T-helper 2 cell treated with Interferon-gamma antibody and Interleukin-4, amounts not matched to agents 100 ng/mL and 5 ng/mL, for 36 hours (primary cell): ENCODE data around the gene SPTBN5. TPM values are rescaled to one million over a fixed set of nuclear protein-coding genes. Genes with fewer than 3 reads are reported as not detected.
"Not testable (repeated sequence)": the region's sequence is repeated elsewhere in the genome, so short reads cannot be mapped to it uniquely, and the experiment has no call there.

Experiments
- intact Hi-C: fragments of 100-400 bp; cut with micrococcal nuclease; formaldehyde crosslinking; loops from one replicate; pipeline ENCODE4 v1.15.1; 2023
- total RNA-seq: library from RNA; stranded (reverse); gene quantifications from 2 replicates; pipeline ENCODE4 v1.2.3, GENCODE V29; 2022

Gene SPTBN5
- total RNA-seq, 1 donor from 2014 or later: 0.59 TPM

- intact Hi-C loops: no loop called here
These were observed 43.2 kb downstream of the SPTBN5 start for GRCh38 chr15:41850482-41851166.

- intact Hi-C loops: no loop called here
These were observed 44.0 kb downstream of the SPTBN5 start for GRCh38 chr15:41849861-41850260.

GRCh38 chr15:41849204-41849603 is 44.6 kb downstream of the SPTBN5 start:
- intact Hi-C loops: no loop called here

GRCh38 chr15:41848631-41849030 is 45.2 kb downstream of the SPTBN5 start:
- intact Hi-C loops: no loop called here

- intact Hi-C loops: no loop called here
These were observed 45.9 kb downstream of the SPTBN5 start for GRCh38 chr15:41847981-41848380.

- intact Hi-C loops: no loop called here
These were observed 46.6 kb downstream of the SPTBN5 start for GRCh38 chr15:41847206-41847605.

GRCh38 chr15:41844814-41845213 is 49.0 kb downstream of the SPTBN5 start:
- intact Hi-C loops: no loop called here

DNA sequence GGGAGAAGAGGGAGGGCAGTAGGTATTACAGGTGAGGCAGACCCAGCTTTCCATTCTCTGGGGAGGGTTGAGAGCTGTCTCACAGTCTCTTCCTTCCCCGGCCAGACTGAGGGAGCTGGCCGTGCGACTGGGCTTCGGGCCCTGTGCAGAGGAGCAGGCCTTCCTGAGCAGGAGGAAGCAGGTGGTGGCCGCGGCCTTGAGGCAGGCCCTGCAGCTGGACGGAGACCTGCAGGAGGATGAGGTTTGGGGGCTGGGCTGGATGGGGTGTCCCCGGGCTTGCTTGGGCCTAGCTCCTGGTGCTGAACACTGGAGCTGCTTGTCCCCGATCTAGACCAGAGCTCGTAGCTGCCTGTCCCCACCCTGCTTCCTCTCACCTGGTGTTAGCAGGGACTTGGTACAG is 50.3 kb downstream of the SPTBN5 start:
- intact Hi-C loops: no loop called here

DNA sequence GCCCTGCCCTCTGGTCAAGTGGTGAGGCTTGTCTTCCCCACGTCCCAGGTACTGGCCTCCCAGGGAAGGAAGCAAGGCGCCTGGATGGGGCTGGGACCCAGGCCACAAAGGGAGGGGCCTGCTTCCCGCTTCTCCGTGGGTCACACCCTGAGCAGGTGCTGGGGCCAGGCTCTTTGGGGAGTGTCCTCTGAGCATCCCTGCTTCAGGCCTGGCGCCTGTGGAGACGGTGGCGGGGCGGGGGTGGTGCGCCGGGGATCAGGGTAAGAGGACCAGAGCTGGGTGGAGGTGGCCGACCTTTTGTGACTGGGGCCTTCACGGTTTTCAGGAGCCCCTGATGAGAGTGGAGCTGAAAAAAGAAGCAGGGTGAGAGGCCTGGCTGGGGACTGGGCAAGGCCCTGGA is 51.6 kb downstream of the SPTBN5 start:
- intact Hi-C loops: no loop called here

- intact Hi-C loops: no loop called here
These were observed 52.7 kb downstream of the SPTBN5 start for GRCh38 chr15:41841131-41841530.

- intact Hi-C loops: no loop called here
These were observed 53.2 kb downstream of the SPTBN5 start for GRCh38 chr15:41840673-41841072.

- intact Hi-C loops: no loop called here
These were observed 53.9 kb downstream of the SPTBN5 start for GRCh38 chr15:41839781-41840491.

DNA sequence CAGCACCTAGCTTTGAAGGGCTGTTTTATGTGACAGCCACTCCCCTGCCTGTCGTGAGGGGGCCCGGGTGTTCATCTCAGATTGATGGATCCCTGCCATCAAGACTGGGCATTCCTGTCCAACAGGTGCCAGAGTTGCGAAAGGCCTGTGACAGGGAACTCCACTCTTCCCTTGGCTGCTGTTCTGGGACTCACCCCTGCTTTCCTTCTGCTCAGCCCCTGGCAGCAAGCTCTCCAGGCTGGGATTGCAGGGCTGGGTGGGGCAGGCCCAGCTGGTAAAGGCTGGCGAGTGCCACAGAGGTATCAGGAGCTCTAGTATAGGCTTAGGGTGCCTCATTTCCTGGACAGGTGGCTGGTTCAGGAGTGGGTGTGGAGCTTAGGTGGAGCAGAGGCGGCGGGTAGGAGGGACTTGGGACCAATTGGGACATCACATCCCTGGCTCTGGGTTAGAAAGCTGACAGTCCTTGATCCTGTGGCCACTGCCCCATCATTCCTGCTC is 55.4 kb downstream of the SPTBN5 start, which contains the start of gene PLA2G4B:
PLA2G4B (plus strand) TSS at position 448 of the 498 bp plus-strand sequence. CDS start 67 bp downstream, outside the sequence.
- intact Hi-C loops: no loop called here

DNA sequence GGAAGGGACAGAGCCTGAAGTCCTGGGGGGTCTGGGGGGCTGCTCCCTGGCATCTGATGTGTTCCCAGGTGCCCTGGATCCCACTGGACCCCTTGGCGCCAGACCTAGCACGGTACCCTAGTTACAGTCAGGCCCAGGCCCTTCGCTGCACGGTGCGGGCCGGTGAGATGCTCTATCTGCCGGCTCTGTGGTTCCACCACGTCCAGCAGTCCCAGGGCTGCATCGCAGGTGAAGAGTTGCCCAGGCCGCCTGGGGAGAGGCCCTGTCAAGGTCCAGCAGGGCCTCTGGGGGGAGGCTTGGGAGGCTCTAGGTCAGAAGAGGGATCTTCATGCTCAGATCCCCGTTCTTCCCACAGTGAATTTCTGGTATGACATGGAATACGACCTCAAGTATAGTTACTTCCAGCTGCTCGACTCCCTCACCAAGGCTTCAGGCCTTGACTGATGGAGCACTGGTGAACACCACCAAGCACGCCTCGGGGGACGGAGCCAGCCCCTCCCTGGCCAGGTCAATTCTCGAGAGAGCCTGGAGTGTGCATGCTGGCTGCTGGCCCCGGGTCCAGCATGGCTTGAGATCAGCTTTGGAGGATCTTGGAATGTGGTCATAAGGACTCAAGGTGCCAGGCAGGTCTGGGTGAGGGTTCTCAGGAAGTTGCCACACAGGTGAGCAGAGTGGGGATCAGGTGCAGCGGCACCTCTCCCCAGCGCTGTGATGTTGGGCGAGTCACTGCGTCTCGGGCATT is 57.0 kb downstream of the SPTBN5 start:
- intact Hi-C loops: no loop called here

DNA sequence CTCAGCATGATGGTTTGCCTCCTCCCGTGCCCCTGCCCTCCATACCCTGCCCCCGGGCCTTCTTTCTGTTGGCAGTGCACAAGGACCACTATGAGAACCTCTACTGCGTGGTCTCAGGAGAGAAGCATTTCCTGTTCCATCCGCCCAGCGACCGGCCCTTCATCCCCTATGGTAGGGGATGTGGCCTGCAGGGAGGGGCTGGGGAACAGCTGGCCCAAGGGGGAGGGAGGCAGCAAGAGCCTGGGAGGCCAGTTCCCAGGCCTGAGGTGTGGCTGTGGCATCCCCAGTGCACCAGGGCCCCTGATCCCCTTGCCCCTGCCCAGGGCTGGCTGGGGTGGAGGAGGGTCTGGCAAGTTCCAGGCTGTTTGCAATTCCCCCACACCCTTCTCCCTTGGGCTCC is 57.8 kb downstream of the SPTBN5 start:
- intact Hi-C loops: no loop called here

DNA sequence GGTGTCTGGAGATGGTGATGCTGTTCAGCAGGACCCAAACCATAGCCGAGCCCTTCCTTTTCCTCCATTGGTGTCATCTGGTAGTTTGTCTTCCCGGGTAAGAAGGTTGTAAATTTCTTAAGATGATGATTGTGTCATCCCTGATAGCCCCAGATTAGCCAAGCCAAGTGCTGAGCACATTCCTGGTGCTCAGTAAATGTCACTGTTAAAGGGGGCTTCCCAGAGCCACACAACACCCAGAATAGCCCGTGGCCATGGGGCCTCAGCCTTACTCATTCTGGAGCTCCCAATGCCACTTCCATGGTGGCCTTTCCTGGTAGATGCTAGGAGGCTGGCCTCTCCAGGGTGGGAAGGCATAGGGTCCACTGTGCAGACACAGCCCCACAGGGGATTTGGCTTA is 59.8 kb downstream of the SPTBN5 start:
- intact Hi-C loops: no loop called here

DNA sequence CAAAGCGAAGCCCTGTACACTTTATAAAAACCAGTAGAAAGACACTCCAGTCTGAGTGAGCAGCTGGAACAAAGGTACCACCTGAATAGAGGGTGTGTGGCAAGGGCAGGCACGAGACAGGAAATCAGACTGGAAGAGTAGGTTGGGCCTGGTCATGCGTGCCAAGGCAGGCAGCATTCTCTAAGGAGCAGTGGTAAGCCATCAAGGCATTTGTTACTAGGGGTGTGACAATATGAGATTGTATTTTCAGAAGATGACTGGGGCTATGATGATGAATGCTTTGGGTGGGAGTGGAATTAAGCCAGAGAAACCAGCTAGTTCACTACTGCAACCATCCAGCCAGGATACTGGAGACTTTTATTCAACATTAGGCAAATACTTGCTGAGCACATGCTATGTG is 61.0 kb downstream of the SPTBN5 start:
- intact Hi-C loops: no loop called here

DNA sequence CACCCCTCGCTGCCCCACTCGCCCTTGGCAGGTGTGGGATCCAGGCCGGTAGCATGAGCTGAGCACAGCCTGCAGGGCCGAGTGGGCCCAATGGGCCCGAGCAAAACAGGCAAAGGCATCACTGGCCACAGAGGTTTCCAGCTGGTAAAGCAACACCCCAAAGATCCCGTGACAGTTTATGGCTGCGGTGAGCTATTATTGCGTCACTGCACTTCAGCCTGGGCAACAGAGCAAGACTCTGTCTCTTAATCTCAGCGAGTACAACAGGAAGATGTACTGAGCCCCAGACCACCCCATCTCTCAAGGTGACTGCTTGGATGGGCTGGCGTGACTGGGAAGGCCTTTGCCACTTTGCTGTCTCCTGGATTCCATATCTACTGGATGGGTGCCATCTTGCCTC is 61.6 kb downstream of the SPTBN5 start:
- intact Hi-C loops: no loop called here

GRCh38 chr15:41831291-41831690 is 62.6 kb downstream of the SPTBN5 start:
- intact Hi-C loops: not testable (repeated sequence)

DNA sequence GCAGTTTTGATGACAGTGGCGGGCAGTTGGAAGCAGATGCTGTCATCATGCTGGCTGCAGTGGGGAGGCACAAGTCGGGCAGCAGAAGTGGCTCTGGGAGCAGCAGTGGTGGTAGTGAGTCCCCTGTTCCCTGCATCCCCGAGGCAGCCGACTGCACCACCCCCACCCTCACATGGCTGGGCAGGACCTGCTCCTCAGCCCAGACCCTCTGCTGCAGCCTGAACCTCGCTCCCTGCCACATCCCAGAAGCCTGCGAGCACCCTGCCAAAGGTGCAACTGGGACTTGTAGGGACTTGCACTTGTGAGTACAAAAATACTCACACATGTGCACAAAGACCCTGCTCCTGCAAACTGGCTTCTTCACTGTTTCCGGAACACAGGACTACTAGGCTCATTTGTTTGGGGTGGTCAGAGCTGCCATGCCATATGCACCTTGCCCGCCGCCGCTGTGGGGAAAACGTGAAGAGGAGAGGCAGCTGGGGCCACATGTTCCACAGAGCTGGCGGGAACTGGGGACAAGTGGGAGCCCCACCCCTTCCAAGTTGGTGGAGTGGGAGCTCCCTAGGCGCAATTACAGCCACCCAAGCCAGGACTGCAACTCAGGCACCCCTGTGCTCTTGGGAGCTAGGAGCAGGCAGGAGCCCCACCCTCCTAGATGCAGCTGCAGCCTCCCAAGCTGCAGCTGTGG is 63.8 kb downstream of the SPTBN5 start:
- intact Hi-C loops: loop anchor here (5.0 kb wide), 3 partner anchors 62 to 273 kb away; partner anchors contain the start of genes EHD4, SPTBN5 and TYRO3

DNA sequence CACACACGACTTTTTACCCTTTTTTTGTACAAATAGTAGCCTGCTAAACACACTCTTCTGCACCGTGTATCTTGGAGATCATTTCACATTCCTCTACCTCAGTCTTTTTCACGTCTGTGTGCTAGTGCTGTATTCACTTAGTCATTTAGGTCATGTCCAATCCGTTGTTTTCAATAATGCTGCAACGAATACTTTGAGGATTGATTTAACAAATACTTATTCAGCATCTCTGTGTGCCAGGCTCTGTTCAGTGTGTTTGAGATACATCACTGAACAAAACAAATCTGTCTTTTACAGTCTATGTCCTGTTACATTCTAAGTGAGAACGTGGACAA is 65.1 kb downstream of the SPTBN5 start:
- intact Hi-C loops: loop anchor here (1.0 to 5.0 kb wide), 4 partner anchors 54 to 271 kb away; partner anchors contain the start of genes EHD4, MAPKBP1, SPTBN5 and TYRO3
